Measurements from ENCODE around the gene PREPL.

Gene PREPL

GRCh38 chr2:44280869-44281268 lies 80.4 kb downstream of the PREPL start:
- no peak overlapping the region for H2AFZ ChIP-seq (ENCODE audit: low read depth, low read length)
- no peaks in the 10 kb centered on the region for H3K9me3 ChIP-seq (ENCODE audit: low read length)
- no peak overlapping the region for H3K4me3 ChIP-seq (ENCODE audit: low read length)
- no peaks in the 10 kb centered on the region for H3K4me1 ChIP-seq (ENCODE audit: insufficient read depth, low read length)
- no peaks in the 10 kb centered on the region for H3K36me3 ChIP-seq (ENCODE audit: insufficient read depth, low read length)
- no peaks in the 10 kb centered on the region for H3K27me3 ChIP-seq (ENCODE audit: insufficient read depth, low read length)

GRCh38 chr2:44277541-44277940 lies 83.8 kb downstream of the PREPL start:
- no peaks in the 10 kb centered on the region for H3K27me3 ChIP-seq (ENCODE audit: insufficient read depth, low read length)

GRCh38 chr2:44275927-44276303 lies 85.4 kb downstream of the PREPL start:
- H3K9me3 ChIP-seq (ENCODE audit: low read length) = no peaks in the 10 kb centered on the region
- no peaks in the 10 kb centered on the region for H3K36me3 ChIP-seq (ENCODE audit: insufficient read depth, low read length)
- no peaks in the 10 kb centered on the region for H3K4me1 ChIP-seq (ENCODE audit: insufficient read depth, low read length)
- no peak overlapping the region for H3K4me3 ChIP-seq (ENCODE audit: low read length)
- H2AFZ ChIP-seq (ENCODE audit: low read depth, low read length) = no peak overlapping the region
- no peaks in the 10 kb centered on the region for H3K27me3 ChIP-seq (ENCODE audit: insufficient read depth, low read length)

More at GRCh38 chr2:44277541-44277940, 83.8 kb downstream of the PREPL start:
- Histone ChIP-seq H2AFZ (ENCODE audit: low read depth, low read length) (no peak overlapping the region), H3K36me3 (ENCODE audit: insufficient read depth, low read length) (no peaks in the 10 kb centered on the region), H3K4me3 (ENCODE audit: low read length) (no peak overlapping the region), H3K4me1 (ENCODE audit: insufficient read depth, low read length) (no peaks in the 10 kb centered on the region), H3K9me3 (ENCODE audit: low read length) (no peaks in the 10 kb centered on the region)

- peaks cover under 1% of the 10 kb centered on the region for H3K4me1 ChIP-seq (ENCODE audit: insufficient read depth, low read length)
- no peak overlapping the region for H3K4me3 ChIP-seq (ENCODE audit: low read length)
Measured at GRCh38 chr2:44273596-44273995, 87.7 kb downstream of the PREPL start.

DNA sequence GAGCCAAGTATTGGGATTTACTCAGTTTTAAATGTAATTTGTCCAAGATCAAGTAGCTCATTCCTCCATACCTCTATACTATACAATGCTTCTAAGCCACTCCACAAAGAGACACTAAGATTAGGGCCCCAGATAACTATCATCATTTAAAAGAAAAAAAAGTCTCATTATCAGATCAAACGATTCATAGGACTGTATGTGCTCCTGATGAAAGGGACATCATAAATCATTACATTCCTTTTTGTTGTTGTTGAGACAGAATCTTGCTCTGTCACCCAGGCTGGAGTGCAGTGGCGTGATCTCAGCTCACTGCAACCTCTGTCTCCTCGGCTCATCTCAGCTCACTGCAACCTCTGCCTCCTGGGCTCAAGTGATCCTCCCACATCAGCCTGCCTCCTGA lies 88.2 kb downstream of the PREPL start:
- H3K27me3 ChIP-seq (ENCODE audit: insufficient read depth, low read length) = no peaks in the 10 kb centered on the region
- H3K4me3 ChIP-seq (ENCODE audit: low read length) = no peak overlapping the region
- no peaks in the 10 kb centered on the region for H3K9me3 ChIP-seq (ENCODE audit: low read length)
- H2AFZ ChIP-seq (ENCODE audit: low read depth, low read length) = no peak overlapping the region
- no peaks in the 10 kb centered on the region for H3K36me3 ChIP-seq (ENCODE audit: insufficient read depth, low read length)
- peaks cover 6% of the 10 kb centered on the region for H3K4me1 ChIP-seq (ENCODE audit: insufficient read depth, low read length)

More at GRCh38 chr2:44273596-44273995, 87.7 kb downstream of the PREPL start:
- H3K9me3 ChIP-seq (ENCODE audit: low read length) = no peaks in the 10 kb centered on the region
- H2AFZ ChIP-seq (ENCODE audit: low read depth, low read length) = no peak overlapping the region
- no peaks in the 10 kb centered on the region for H3K27me3 ChIP-seq (ENCODE audit: insufficient read depth, low read length)
- H3K36me3 ChIP-seq (ENCODE audit: insufficient read depth, low read length) = no peaks in the 10 kb centered on the region

- Histone ChIP-seq H3K4me1 (ENCODE audit: insufficient read depth, low read length) (peaks cover 15% of the 10 kb centered on the region), H3K27me3 (ENCODE audit: insufficient read depth, low read length) (no peaks in the 10 kb centered on the region), H2AFZ (ENCODE audit: low read depth, low read length) (no peak overlapping the region), H3K36me3 (ENCODE audit: insufficient read depth, low read length) (no peaks in the 10 kb centered on the region), H3K9me3 (ENCODE audit: low read length) (no peaks in the 10 kb centered on the region), H3K4me3 (ENCODE audit: low read length) (no peak overlapping the region)
Measured at GRCh38 chr2:44271296-44271695, 90.0 kb downstream of the PREPL start.

DNA sequence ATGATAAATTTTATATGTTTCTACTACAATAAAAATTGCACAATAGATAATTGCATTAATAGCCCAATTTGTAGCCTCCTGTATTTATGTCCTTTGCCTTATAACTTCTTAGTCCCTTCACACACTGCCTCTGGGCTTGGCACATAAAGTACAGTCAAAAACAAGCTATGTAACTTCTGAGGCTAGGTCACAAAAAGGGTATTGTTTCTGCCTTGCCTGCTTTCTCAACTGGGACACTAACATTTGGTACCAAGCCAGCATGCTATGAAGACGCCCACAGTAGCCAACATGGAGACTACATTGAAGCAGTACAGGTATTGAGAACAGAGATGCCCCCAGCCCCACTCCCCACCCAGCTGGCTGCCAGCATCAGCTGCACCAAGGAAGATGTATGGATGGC lies 91.5 kb downstream of the PREPL start:
- Histone ChIP-seq H3K9me3 (ENCODE audit: low read length) (no peaks in the 10 kb centered on the region), H3K4me3 (ENCODE audit: low read length) (no peak overlapping the region), H3K36me3 (ENCODE audit: insufficient read depth, low read length) (no peaks in the 10 kb centered on the region), H3K4me1 (ENCODE audit: insufficient read depth, low read length) (peaks cover 15% of the 10 kb centered on the region), H2AFZ (ENCODE audit: low read depth, low read length) (no peak overlapping the region), H3K27me3 (ENCODE audit: insufficient read depth, low read length) (no peaks in the 10 kb centered on the region)

DNA sequence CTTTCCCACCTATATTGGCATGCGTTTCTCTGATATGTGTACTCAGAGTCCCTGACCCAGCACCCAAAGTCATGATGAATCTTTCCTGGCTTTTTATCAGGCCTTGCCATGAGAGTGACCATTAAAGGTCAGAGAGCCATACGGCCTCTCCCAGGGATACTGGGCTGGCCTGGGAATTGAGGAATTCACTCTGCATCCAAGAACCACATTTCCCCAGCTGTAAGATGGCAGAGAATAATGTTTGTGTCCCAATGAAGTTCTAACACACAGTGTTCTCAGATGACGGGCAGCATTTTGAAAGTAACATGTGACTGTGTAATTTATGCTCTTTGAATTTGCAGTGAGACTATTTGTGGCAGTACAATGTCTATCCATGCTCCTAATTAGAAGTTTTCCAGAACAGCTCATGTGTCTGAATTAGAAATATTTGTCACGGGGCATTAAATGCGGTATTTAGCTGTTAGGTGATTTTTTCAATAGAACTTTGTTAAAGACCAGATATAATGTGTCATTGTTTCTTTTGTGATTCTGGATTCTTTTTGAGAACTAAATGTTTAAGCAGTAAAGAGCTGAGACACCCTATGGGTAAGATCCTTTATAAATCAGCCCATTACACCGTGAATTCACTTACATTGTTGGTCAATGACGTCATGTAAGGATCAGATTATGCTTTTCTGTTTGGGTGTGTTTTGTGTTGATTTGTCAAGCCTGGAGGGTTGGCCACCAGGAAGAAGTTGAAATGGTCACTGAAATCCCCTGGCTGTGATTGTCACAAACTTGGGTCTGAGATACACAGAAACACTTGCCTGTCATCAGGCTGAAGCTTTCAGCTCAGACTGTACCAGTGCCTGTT lies 93.3 kb downstream of the PREPL start:
- Histone ChIP-seq H3K4me3 (ENCODE audit: low read length) (no peak overlapping the region), H3K36me3 (ENCODE audit: insufficient read depth, low read length) (no peaks in the 10 kb centered on the region), H3K27me3 (ENCODE audit: insufficient read depth, low read length) (no peaks in the 10 kb centered on the region), H3K9me3 (ENCODE audit: low read length) (no peaks in the 10 kb centered on the region), H3K4me1 (ENCODE audit: insufficient read depth, low read length) (peaks cover 15% of the 10 kb centered on the region), H2AFZ (ENCODE audit: low read depth, low read length) (peak overlapping the region; percentile 0)
